GM23338 (cell line): ENCODE results near the gene SPINT2. TPM values are rescaled to one million over a fixed set of nuclear protein-coding genes. Genes with fewer than 3 reads are reported as not detected.

ENCODE experiments used
- ATAC-seq: fragments of 200-7000 bp; cut with Tn5 transposase; 3 replicates; pipeline ENCODE4 v1.9.1; 2020
- DNase-seq: peaks from one replicate; pipeline ENCODE4 v3.0.0-alpha.2; 2015; ENCODE audit warnings: low spot score
- H2AFZ ChIP-seq: fragments of 200-600 bp; sonication (generic); 2 replicates; pipeline ENCODE4 v1.8.0; 2016; ENCODE audit warnings: antibody characterized with exemption, mild to moderate bottlenecking, moderate library complexity
- H3F3A ChIP-seq: fragments of 200-600 bp; sonication (generic); replicated peaks from 2 replicates; pipeline ENCODE4 v1.8.0; 2017; ENCODE audit warnings: antibody characterized with exemption, mixed run types, low read depth
- H3K27ac ChIP-seq: fragments of 200-600 bp; sonication (generic); 2 replicates; pipeline ENCODE4 v1.6.1; 2016; ENCODE audit warnings: low read depth
- H3K27me3 ChIP-seq: fragments of 200-600 bp; sonication (generic); 2 replicates; pipeline ENCODE4 v1.8.0; 2016; ENCODE audit warnings: mild to moderate bottlenecking, mixed run types, moderate library complexity; ENCODE audit not compliant: insufficient read depth
- H3K36me3 ChIP-seq: fragments of 200-600 bp; sonication (generic); 2 replicates; pipeline ENCODE4 v1.8.0; 2016; ENCODE audit warnings: mild to moderate bottlenecking; ENCODE audit not compliant: insufficient read depth
- H3K4me1 ChIP-seq: fragments of 200-600 bp; sonication (generic); 2 replicates; pipeline ENCODE4 v1.8.0; 2016; ENCODE audit warnings: mild to moderate bottlenecking, moderate library complexity; ENCODE audit not compliant: insufficient read depth
- H3K4me2 ChIP-seq: fragments of 200-600 bp; sonication (generic); 2 replicates; pipeline ENCODE4 v1.7.1; 2017; ENCODE audit warnings: mixed run types
- H3K4me3 ChIP-seq: fragments of 200-600 bp; sonication (generic); 2 replicates; pipeline ENCODE4 v1.6.1; 2016; ENCODE audit warnings: mixed run types
- H3K79me2 ChIP-seq: fragments of 200-600 bp; sonication (generic); replicated peaks from 2 replicates; pipeline ENCODE4 v1.8.0; 2017; ENCODE audit warnings: mild to moderate bottlenecking; ENCODE audit not compliant: insufficient read depth
- H3K9me2 ChIP-seq: fragments of 200-600 bp; sonication (generic); 2 replicates; pipeline ENCODE4 v1.8.0; 2017; ENCODE audit not compliant: insufficient read depth
- H4K20me1 ChIP-seq: fragments of 200-600 bp; sonication (generic); replicated peaks from 2 replicates; pipeline ENCODE4 v1.8.0; 2017; ENCODE audit warnings: mild to moderate bottlenecking; ENCODE audit not compliant: insufficient read depth
- H3K27ac Mint-ChIP-seq: 2 replicates; pipeline ENCODE4 v1.8.0; 2020; ENCODE audit warnings: inconsistent platforms, mild to moderate bottlenecking, moderate library complexity, mixed read lengths
- H3K27me3 Mint-ChIP-seq: 3 replicates; pipeline ENCODE4 v1.8.0; 2022; ENCODE audit warnings: low read depth, mild to moderate bottlenecking, moderate library complexity, mixed read lengths, inconsistent platforms; ENCODE audit not compliant: insufficient read depth, poor library complexity
- H3K36me3 Mint-ChIP-seq: 3 replicates; pipeline ENCODE4 v1.8.0; 2021; ENCODE audit warnings: low read depth, mild to moderate bottlenecking, inconsistent platforms, moderate library complexity, mixed read lengths
- H3K4me1 Mint-ChIP-seq: 3 replicates; pipeline ENCODE4 v1.8.0; 2020; ENCODE audit warnings: mild to moderate bottlenecking, inconsistent platforms, mixed read lengths
- H3K4me3 Mint-ChIP-seq: 3 replicates; pipeline ENCODE4 v1.8.0; 2021; ENCODE audit warnings: moderate library complexity, mild to moderate bottlenecking, inconsistent platforms, mixed read lengths
- H3K9me3 Mint-ChIP-seq: 3 replicates; pipeline ENCODE4 v1.8.0; 2020; ENCODE audit warnings: moderate library complexity, mild to moderate bottlenecking, inconsistent platforms, mixed read lengths
- EZH2 ChIP-seq: fragments of 200-600 bp; sonication (generic); IDR thresholded peaks from one replicate; pipeline ENCODE4 v1.8.0; 2017; ENCODE audit warnings: antibody characterized with exemption, mild to moderate bottlenecking, low read depth; ENCODE audit not compliant: unreplicated experiment
- EZH2phosphoT487 ChIP-seq: fragments of 200-600 bp; sonication (generic); IDR thresholded peaks from one replicate; pipeline ENCODE4 v1.8.1; 2018; ENCODE audit warnings: antibody characterized with exemption; ENCODE audit not compliant: unreplicated experiment
- JUNB ChIP-seq: IDR thresholded peaks from one replicate; pipeline ENCODE4 v1.6.1; 2016; ENCODE audit warnings: antibody characterized with exemption; ENCODE audit not compliant: unreplicated experiment
- NANOG ChIP-seq: IDR thresholded peaks from 2 replicates; pipeline ENCODE4 v1.6.1; 2016; ENCODE audit warnings: antibody characterized with exemption, borderline replicate concordance
- POLR2AphosphoS5 ChIP-seq: IDR thresholded peaks from 2 replicates; pipeline ENCODE4 v1.6.1; 2016; ENCODE audit warnings: antibody characterized with exemption, low read depth
- STAT1 ChIP-seq: IDR thresholded peaks from one replicate; pipeline ENCODE4 v1.6.1; 2016; ENCODE audit warnings: antibody characterized with exemption; ENCODE audit not compliant: unreplicated experiment
- ZNF331 ChIP-seq: fragments of 250-450 bp; sonication (Bioruptor Pico); IDR thresholded peaks from 2 replicates; pipeline ENCODE4 v1.5.0; 2020; ENCODE audit warnings: low read depth, mild to moderate bottlenecking, moderate library complexity
- polyA plus RNA-seq: library from polyadenylated mRNA; unstranded; fragments of >200 nt; fragmentation: Nextera tagmentation; extraction: Ambion mirVana; gene quantifications from 2 replicates; pipeline ENCODE4 v1.2.1, GENCODE V29; 2016
- total RNA-seq: library from RNA; depleted of rRNA; stranded (reverse); fragments of >200 nt; shearing (Covaris generic); gene quantifications from 2 replicates; pipeline ENCODE4 v1.2.3, GENCODE V29; 2014
- TF ChIP-seq, protein P1 (sequence below): IDR thresholded peaks from one replicate; pipeline ENCODE4 v1.6.1; 2018; ENCODE audit warnings: antibody characterized with exemption; ENCODE audit not compliant: unreplicated experiment
- TF ChIP-seq, protein P2 (sequence below), 2 experiments: fragments of 200-600 bp in 1 of 2; sonication (generic) in 1 of 2; conservative IDR thresholded peaks; 2 replicates each; pipeline versions ENCODE4 v1.5.1 to v1.6.1; 2016 to 2017; ENCODE audit warnings: antibody characterized with exemption in 2 of 2, low read depth in 2 of 2, mild to moderate bottlenecking in 2 of 2, moderate library complexity in 1 of 2
- TF ChIP-seq, protein P3 (sequence below): fragments of 250-450 bp; sonication (Bioruptor Pico); IDR thresholded peaks from 2 replicates; pipeline ENCODE4 v1.5.0; 2020; ENCODE audit warnings: mild to moderate bottlenecking, moderate library complexity

Gene SPINT2
- total and polyA plus RNA-seq, 2 experiments from 2014 or later = 319 to 468 TPM

DNA sequence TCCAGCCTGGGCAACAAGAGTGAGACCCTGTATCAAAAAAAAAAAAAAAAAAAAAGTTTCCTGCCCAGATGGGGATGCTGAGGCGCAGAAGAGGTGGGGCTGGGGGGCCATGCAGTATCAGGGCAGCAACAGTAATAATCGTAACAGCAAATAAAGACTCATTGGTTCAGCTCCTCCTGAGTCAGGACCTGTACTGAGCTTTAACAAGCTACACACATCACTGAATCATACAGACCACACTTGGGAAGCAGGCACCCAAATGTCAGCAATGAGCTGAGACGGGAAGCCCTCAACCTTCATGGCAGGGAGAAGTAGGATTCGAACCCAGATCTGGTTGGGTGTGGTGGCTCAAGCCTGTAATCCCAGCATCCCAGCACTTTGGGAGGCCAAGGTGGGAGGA is 29.8 kb upstream of the SPINT2 start:
- no peak for DNase-seq
- H2AFZ ChIP-seq = no peak overlapping the region
- H3K79me2 ChIP-seq = no peaks in the 10 kb centered on the region
- Mint-ChIP-seq H3K27me3 (peaks cover 28% of the 10 kb centered on the region), H3K9me3 (no peaks in the 10 kb centered on the region), H3K4me3 (no peak overlapping the region), H3K4me1 (peaks cover 9% of the 10 kb centered on the region), H3K27ac (no peak overlapping the region), H3K36me3 (no peaks in the 10 kb centered on the region; the same call in 2 of the 3 replicates)
- no peak for ATAC-seq
- H3K9me2 ChIP-seq = no peaks in the 10 kb centered on the region
- peaks cover 4% of the 10 kb centered on the region; the same call in 1 of the 2 replicates for H3K27me3 ChIP-seq
- no peak overlapping the region for H3K27ac ChIP-seq
- H4K20me1 ChIP-seq = no peaks in the 10 kb centered on the region
- H3K36me3 ChIP-seq = no peaks in the 10 kb centered on the region
- no peak overlapping the region for H3K4me3 ChIP-seq
- no peaks in the 10 kb centered on the region; the same call in 1 of the 2 replicates for H3F3A ChIP-seq
- no peak overlapping the region for H3K4me2 ChIP-seq
- TF ChIP-seq, protein P1, sequence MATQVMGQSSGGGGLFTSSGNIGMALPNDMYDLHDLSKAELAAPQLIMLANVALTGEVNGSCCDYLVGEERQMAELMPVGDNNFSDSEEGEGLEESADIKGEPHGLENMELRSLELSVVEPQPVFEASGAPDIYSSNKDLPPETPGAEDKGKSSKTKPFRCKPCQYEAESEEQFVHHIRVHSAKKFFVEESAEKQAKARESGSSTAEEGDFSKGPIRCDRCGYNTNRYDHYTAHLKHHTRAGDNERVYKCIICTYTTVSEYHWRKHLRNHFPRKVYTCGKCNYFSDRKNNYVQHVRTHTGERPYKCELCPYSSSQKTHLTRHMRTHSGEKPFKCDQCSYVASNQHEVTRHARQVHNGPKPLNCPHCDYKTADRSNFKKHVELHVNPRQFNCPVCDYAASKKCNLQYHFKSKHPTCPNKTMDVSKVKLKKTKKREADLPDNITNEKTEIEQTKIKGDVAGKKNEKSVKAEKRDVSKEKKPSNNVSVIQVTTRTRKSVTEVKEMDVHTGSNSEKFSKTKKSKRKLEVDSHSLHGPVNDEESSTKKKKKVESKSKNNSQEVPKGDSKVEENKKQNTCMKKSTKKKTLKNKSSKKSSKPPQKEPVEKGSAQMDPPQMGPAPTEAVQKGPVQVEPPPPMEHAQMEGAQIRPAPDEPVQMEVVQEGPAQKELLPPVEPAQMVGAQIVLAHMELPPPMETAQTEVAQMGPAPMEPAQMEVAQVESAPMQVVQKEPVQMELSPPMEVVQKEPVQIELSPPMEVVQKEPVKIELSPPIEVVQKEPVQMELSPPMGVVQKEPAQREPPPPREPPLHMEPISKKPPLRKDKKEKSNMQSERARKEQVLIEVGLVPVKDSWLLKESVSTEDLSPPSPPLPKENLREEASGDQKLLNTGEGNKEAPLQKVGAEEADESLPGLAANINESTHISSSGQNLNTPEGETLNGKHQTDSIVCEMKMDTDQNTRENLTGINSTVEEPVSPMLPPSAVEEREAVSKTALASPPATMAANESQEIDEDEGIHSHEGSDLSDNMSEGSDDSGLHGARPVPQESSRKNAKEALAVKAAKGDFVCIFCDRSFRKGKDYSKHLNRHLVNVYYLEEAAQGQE = no peak
- TF ChIP-seq EZH2 (no peak), EZH2phosphoT487 (no peak), POLR2AphosphoS5 (no peak), JUNB (no peak), STAT1 (no peak), NANOG (no peak), ZNF331 (no peak)
- TF ChIP-seq, protein P2, sequence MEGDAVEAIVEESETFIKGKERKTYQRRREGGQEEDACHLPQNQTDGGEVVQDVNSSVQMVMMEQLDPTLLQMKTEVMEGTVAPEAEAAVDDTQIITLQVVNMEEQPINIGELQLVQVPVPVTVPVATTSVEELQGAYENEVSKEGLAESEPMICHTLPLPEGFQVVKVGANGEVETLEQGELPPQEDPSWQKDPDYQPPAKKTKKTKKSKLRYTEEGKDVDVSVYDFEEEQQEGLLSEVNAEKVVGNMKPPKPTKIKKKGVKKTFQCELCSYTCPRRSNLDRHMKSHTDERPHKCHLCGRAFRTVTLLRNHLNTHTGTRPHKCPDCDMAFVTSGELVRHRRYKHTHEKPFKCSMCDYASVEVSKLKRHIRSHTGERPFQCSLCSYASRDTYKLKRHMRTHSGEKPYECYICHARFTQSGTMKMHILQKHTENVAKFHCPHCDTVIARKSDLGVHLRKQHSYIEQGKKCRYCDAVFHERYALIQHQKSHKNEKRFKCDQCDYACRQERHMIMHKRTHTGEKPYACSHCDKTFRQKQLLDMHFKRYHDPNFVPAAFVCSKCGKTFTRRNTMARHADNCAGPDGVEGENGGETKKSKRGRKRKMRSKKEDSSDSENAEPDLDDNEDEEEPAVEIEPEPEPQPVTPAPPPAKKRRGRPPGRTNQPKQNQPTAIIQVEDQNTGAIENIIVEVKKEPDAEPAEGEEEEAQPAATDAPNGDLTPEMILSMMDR (conservative IDR thresholded peaks at IDR 0.05; ENCODE audit: low read depth in 2 of 2) = no peak
- TF ChIP-seq, protein P3, sequence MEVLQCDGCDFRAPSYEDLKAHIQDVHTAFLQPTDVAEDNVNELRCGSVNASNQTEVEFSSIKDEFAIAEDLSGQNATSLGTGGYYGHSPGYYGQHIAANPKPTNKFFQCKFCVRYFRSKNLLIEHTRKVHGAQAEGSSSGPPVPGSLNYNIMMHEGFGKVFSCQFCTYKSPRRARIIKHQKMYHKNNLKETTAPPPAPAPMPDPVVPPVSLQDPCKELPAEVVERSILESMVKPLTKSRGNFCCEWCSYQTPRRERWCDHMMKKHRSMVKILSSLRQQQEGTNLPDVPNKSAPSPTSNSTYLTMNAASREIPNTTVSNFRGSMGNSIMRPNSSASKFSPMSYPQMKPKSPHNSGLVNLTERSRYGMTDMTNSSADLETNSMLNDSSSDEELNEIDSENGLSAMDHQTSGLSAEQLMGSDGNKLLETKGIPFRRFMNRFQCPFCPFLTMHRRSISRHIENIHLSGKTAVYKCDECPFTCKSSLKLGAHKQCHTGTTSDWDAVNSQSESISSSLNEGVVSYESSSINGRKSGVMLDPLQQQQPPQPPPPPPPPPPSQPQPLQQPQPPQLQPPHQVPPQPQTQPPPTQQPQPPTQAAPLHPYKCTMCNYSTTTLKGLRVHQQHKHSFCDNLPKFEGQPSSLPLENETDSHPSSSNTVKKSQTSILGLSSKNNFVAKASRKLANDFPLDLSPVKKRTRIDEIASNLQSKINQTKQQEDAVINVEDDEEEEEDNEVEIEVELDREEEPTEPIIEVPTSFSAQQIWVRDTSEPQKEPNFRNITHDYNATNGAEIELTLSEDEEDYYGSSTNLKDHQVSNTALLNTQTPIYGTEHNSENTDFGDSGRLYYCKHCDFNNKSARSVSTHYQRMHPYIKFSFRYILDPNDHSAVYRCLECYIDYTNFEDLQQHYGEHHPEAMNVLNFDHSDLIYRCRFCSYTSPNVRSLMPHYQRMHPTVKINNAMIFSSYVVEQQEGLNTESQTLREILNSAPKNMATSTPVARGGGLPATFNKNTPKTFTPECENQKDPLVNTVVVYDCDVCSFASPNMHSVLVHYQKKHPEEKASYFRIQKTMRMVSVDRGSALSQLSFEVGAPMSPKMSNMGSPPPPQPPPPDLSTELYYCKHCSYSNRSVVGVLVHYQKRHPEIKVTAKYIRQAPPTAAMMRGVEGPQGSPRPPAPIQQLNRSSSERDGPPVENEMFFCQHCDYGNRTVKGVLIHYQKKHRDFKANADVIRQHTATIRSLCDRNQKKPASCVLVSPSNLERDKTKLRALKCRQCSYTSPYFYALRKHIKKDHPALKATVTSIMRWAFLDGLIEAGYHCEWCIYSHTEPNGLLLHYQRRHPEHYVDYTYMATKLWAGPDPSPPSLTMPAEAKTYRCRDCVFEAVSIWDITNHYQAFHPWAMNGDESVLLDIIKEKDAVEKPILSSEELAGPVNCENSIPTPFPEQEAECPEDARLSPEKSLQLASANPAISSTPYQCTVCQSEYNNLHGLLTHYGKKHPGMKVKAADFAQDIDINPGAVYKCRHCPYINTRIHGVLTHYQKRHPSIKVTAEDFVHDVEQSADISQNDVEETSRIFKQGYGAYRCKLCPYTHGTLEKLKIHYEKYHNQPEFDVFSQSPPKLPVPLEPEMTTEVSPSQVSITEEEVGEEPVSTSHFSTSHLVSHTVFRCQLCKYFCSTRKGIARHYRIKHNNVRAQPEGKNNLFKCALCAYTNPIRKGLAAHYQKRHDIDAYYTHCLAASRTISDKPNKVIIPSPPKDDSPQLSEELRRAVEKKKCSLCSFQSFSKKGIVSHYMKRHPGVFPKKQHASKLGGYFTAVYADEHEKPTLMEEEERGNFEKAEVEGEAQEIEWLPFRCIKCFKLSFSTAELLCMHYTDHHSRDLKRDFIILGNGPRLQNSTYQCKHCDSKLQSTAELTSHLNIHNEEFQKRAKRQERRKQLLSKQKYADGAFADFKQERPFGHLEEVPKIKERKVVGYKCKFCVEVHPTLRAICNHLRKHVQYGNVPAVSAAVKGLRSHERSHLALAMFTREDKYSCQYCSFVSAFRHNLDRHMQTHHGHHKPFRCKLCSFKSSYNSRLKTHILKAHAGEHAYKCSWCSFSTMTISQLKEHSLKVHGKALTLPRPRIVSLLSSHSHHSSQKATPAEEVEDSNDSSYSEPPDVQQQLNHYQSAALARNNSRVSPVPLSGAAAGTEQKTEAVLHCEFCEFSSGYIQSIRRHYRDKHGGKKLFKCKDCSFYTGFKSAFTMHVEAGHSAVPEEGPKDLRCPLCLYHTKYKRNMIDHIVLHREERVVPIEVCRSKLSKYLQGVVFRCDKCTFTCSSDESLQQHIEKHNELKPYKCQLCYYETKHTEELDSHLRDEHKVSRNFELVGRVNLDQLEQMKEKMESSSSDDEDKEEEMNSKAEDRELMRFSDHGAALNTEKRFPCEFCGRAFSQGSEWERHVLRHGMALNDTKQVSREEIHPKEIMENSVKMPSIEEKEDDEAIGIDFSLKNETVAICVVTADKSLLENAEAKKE = no peak
- H3K4me1 ChIP-seq = 0 out of 2 replicates have a peak, but pooled peaks cover 3% of the 10 kb centered on the region
